ENCODE results near the gene BCL2L2. TPM values are rescaled to one million over a fixed set of nuclear protein-coding genes. Genes with fewer than 3 reads are reported as not detected.

Gene BCL2L2
- total RNA-seq, 2 experiments from 2014 or later, result 8.6 to 18.0 TPM

DNA sequence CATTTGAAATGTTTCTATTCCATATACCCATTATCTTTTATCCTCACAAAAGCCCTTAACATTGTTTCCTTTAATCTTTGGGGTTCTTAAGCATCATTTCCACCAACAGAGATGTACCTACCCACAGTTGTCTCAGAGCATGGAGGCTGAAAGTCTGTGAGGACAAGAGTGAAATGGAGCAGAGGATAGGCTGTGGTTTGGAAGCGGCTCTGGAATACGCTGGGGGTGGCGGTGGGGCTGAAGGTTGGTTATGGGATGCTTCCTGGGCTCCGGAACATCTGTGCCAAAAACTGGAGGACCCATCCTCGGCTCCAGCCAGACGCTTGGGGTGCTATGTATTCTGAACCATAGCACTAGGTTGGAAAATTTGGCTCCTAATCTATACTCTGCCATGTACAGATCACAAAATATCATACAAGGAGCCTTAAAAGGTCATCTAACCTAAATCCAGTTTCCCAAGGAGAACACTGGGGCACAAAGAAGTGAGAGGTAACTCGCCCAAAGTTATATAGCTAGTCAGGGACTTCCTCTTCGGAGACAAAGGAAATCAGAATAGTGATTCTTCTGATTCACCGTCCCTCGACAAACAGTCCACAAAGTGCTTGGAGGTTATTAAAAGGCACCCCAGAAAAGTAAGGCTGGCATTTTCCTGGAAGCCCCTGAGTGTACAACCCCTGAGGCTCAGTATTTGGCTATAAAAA is 6.5 kb upstream of the BCL2L2 start:
- Histone ChIP-seq H3K4me2 (ENCODE audit: low read length) (peak overlapping the region; percentile 100), H3K36me3 (ENCODE audit: insufficient read depth, low read length) (peaks cover 34% of the 10 kb centered on the region), H3K79me2 (ENCODE audit: insufficient read depth, low read depth, low read length) (peaks cover 10% of the 10 kb centered on the region; the same call in 1 of the 2 replicates), H3K27ac (ENCODE audit: low read depth, low read length, poor library complexity, severe bottlenecking) (peak overlapping the region; percentile 63), H4K20me1 (ENCODE audit: insufficient read depth, low read length) (no peaks in the 10 kb centered on the region), H3K4me1 (ENCODE audit: insufficient read depth, low read length, poor library complexity, severe bottlenecking) (peaks cover 26% of the 10 kb centered on the region), H3K4me3 (ENCODE audit: low read depth, low read length, poor library complexity, severe bottlenecking) (peak overlapping the region; percentile 96), H2AFZ (ENCODE audit: low read length) (peak overlapping the region; percentile 11; the same call in 1 of the 2 replicates), H3K9me2 (ENCODE audit: insufficient read depth, low read length) (no peaks in the 10 kb centered on the region), H3K9me3 (ENCODE audit: low read length) (no peaks in the 10 kb centered on the region)
- DNase-seq (ENCODE audit: low spot score), result peak; percentile 36
- POLR2A ChIA-PET, result interaction anchor here (0.6 to 9.4 kb wide), 6 partner anchors 9 to 229 kb away, joined by 3 to 122 read pairs (median 4); partner anchors contain the start of gene PABPN1
- intact Hi-C loops (cut with micrococcal nuclease; ENCODE audit: unreplicated experiment), result loop anchor here (2.0 to 10.0 kb wide), 5 partner anchors 179 to 845 kb away; partner anchors contain the start of genes EMC9, PSME2 and RNF31
- CTCF ChIA-PET (ENCODE audit: unreplicated experiment), result interaction anchor here (0.6 to 1.5 kb wide), 5 partner anchors 14 to 1034 kb away, joined by 3 to 9 read pairs (median 4); partner anchors contain the start of gene PABPN1
- BruUV-seq (replicated peaks), result no TSS peak
- TF ChIP-seq, protein P1, sequence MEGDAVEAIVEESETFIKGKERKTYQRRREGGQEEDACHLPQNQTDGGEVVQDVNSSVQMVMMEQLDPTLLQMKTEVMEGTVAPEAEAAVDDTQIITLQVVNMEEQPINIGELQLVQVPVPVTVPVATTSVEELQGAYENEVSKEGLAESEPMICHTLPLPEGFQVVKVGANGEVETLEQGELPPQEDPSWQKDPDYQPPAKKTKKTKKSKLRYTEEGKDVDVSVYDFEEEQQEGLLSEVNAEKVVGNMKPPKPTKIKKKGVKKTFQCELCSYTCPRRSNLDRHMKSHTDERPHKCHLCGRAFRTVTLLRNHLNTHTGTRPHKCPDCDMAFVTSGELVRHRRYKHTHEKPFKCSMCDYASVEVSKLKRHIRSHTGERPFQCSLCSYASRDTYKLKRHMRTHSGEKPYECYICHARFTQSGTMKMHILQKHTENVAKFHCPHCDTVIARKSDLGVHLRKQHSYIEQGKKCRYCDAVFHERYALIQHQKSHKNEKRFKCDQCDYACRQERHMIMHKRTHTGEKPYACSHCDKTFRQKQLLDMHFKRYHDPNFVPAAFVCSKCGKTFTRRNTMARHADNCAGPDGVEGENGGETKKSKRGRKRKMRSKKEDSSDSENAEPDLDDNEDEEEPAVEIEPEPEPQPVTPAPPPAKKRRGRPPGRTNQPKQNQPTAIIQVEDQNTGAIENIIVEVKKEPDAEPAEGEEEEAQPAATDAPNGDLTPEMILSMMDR (conservative IDR thresholded peaks at IDR 0.05; ENCODE audit: low read length), result peak; percentile 51
- TF ChIP-seq EZH2phosphoT487 (IDR thresholded peaks at IDR 0.05; ENCODE audit: borderline replicate concordance, low read depth, low read length), result no peak

DNA sequence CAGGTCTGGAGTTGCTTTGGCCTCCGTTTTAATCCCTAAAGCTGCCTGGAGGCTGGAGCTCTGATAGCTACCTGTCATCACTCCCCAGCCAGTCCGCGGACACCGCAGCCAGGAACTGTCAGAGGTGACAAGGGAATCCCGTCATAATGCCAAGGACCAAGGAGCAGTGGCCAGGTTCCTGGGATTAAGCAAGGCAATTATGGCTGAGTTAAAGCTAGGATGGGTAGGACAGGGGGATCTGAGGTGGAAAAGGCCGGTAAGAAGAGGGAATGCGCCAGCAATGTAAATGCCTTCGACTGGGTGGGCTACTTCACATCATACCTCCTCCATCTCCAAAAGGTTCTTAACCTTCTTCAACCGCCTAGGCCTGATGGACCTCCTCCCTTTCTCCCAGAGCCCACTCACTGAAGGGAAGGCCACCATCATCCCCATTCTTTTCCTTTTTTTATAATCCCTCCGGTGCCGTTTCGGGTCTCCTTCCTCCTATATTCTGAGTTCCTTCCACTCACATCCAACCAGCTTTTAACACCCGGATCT is 5.9 kb upstream of the BCL2L2 start:
- peak overlapping the region; percentile 63 for H3K27ac ChIP-seq (ENCODE audit: low read depth, low read length, poor library complexity, severe bottlenecking)
- H4K20me1 ChIP-seq (ENCODE audit: insufficient read depth, low read length), result no peaks in the 10 kb centered on the region
- no peaks in the 10 kb centered on the region for H3K9me3 ChIP-seq (ENCODE audit: low read length)
- H3K9me2 ChIP-seq (ENCODE audit: insufficient read depth, low read length), result no peaks in the 10 kb centered on the region
- peaks cover 28% of the 10 kb centered on the region for H3K4me1 ChIP-seq (ENCODE audit: insufficient read depth, low read length, poor library complexity, severe bottlenecking)
- peak; percentile 21 for DNase-seq (ENCODE audit: low spot score)
- H3K4me2 ChIP-seq (ENCODE audit: low read length), result peak overlapping the region; percentile 100
- H3K36me3 ChIP-seq (ENCODE audit: insufficient read depth, low read length), result peaks cover 34% of the 10 kb centered on the region
- BruUV-seq (replicated peaks), result no TSS peak
- CTCF ChIA-PET (ENCODE audit: unreplicated experiment), result interaction anchor here (0.6 to 1.5 kb wide), 5 partner anchors 14 to 1033 kb away, joined by 3 to 9 read pairs (median 4); partner anchors contain the start of gene PABPN1
- peak overlapping the region; percentile 11; the same call in 1 of the 2 replicates for H2AFZ ChIP-seq (ENCODE audit: low read length)
- POLR2A ChIA-PET, result interaction anchor here (0.7 to 9.4 kb wide), 9 partner anchors 8 to 373 kb away, joined by 3 to 122 read pairs (median 3); partner anchors contain the start of gene PABPN1
- peaks cover 10% of the 10 kb centered on the region; the same call in 1 of the 2 replicates for H3K79me2 ChIP-seq (ENCODE audit: insufficient read depth, low read depth, low read length)
- TF ChIP-seq, protein P1 (conservative IDR thresholded peaks at IDR 0.05; ENCODE audit: low read length), result no peak
- TF ChIP-seq EZH2phosphoT487 (IDR thresholded peaks at IDR 0.05; ENCODE audit: borderline replicate concordance, low read depth, low read length), result no peak
- intact Hi-C loops (cut with micrococcal nuclease; ENCODE audit: unreplicated experiment), result loop anchor here (1.0 to 10.0 kb wide), 7 partner anchors 14 to 844 kb away; partner anchors contain the start of genes EMC9, HOMEZ, PABPN1 and PSME2
- H3K4me3 ChIP-seq (ENCODE audit: low read depth, low read length, poor library complexity, severe bottlenecking), result peak overlapping the region; percentile 96
